ENCODE measurements around the gene SPATA2L. TPM values are rescaled to one million over a fixed set of nuclear protein-coding genes. Genes with fewer than 3 reads are reported as not detected.

SPATA2L gene
- total and polyA plus RNA-seq, 2 of the 13 experiments (the other 11 are each of a cell fraction or from before 2014, with no cell fraction given), result 9.1 to 20.7 TPM

DNA sequence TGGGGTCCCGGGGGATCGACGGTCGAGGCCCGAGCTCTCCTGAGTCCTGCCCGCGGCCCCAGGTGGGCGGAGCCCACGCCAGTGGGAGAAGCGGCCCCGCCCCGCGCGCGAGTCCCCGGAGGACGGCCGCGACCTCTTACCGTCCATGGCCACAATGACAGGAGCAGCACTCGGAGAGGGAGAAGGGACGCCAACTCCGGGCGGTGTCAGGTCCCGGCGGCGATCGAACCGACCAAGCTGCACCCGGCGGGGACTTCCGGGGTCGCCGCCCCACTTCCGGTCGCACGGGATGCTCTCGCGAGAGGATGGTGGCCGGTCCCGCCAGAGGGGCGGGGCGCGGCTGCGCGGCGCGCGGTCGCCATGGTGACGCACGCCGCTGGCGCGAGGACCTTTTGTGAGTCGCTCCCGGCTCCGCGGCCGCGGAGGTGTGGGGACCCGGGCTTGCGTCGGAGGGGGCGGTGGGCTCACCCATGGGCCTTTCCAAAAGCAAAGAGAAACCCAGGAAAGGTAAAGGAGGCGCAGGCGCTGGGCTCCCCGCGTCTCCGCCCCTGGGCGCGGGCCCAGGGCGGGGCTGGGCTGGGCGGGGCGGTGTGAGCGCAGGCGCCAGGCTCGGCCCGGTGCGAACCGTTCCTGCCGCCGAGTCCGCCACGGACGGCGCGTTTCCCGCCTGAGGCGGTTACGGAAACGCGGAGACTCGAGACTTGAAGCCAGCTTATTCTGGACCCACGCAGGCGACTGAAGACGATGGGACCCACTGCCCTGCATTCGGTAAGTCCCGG lies 43.9 kb downstream of the SPATA2L start, which contains the start of the genes CHMP1A and SPATA33 (continued):
- TF ChIP-seq GFI1 (CRISPR knock-in tag; IDR thresholded peaks at IDR 0.05; ENCODE audit: borderline replicate concordance) (peak; percentile 40; the same call in 1 of the 2 replicates), DR1 (CRISPR knock-in tag; IDR thresholded peaks at IDR 0.05) (peak; percentile 15; the same call in 1 of the 2 replicates), MEIS1 (CRISPR knock-in tag; IDR thresholded peaks at IDR 0.05; ENCODE audit: borderline replicate concordance) (no peak; the same call in 1 of the 2 replicates), NCOA1 (CRISPR knock-in tag; IDR thresholded peaks at IDR 0.05) (peak; percentile 77; the same call in 1 of the 2 replicates), ZSCAN29 (CRISPR knock-in tag; conservative IDR thresholded peaks at IDR 0.05) (peak; percentile 64; the same call in 1 of the 2 replicates), BHLHE40 (IDR thresholded peaks at IDR 0.05; ENCODE audit: low read length) (no peak), ZNF550 (CRISPR knock-in tag; IDR thresholded peaks at IDR 0.05; ENCODE audit: borderline replicate concordance) (no peak; the same call in 1 of the 2 replicates), ATAD3A (CRISPR knock-in tag; IDR thresholded peaks at IDR 0.05) (0 out of 2 replicates have a peak, but pooled peaks have one; percentile 13), ZNF619 (CRISPR knock-in tag; IDR thresholded peaks at IDR 0.05) (no peak), ZNF598 (CRISPR knock-in tag; IDR thresholded peaks at IDR 0.05; ENCODE audit: borderline replicate concordance) (no peak), GABPB1 (CRISPR knock-in tag; IDR thresholded peaks at IDR 0.05) (peak; percentile 98), MXI1 (IDR thresholded peaks at IDR 0.05; ENCODE audit: borderline replicate concordance, low read depth, low read length) (peak; percentile 99), SATB2 (CRISPR knock-in tag; IDR thresholded peaks at IDR 0.05) (no peak), ZNF44 (CRISPR knock-in tag; IDR thresholded peaks at IDR 0.05) (peak; percentile 80; the same call in 1 of the 2 replicates)
- TF ChIP-seq, protein P1, sequence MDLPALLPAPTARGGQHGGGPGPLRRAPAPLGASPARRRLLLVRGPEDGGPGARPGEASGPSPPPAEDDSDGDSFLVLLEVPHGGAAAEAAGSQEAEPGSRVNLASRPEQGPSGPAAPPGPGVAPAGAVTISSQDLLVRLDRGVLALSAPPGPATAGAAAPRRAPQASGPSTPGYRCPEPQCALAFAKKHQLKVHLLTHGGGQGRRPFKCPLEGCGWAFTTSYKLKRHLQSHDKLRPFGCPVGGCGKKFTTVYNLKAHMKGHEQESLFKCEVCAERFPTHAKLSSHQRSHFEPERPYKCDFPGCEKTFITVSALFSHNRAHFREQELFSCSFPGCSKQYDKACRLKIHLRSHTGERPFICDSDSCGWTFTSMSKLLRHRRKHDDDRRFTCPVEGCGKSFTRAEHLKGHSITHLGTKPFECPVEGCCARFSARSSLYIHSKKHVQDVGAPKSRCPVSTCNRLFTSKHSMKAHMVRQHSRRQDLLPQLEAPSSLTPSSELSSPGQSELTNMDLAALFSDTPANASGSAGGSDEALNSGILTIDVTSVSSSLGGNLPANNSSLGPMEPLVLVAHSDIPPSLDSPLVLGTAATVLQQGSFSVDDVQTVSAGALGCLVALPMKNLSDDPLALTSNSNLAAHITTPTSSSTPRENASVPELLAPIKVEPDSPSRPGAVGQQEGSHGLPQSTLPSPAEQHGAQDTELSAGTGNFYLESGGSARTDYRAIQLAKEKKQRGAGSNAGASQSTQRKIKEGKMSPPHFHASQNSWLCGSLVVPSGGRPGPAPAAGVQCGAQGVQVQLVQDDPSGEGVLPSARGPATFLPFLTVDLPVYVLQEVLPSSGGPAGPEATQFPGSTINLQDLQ (CRISPR knock-in tag; IDR thresholded peaks at IDR 0.05), result no peak
- TF ChIP-seq, protein P2, sequence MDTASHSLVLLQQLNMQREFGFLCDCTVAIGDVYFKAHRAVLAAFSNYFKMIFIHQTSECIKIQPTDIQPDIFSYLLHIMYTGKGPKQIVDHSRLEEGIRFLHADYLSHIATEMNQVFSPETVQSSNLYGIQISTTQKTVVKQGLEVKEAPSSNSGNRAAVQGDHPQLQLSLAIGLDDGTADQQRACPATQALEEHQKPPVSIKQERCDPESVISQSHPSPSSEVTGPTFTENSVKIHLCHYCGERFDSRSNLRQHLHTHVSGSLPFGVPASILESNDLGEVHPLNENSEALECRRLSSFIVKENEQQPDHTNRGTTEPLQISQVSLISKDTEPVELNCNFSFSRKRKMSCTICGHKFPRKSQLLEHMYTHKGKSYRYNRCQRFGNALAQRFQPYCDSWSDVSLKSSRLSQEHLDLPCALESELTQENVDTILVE (CRISPR knock-in tag; IDR thresholded peaks at IDR 0.05), result peak; percentile 69; the same call in 1 of the 2 replicates
- TF ChIP-seq, protein P3, sequence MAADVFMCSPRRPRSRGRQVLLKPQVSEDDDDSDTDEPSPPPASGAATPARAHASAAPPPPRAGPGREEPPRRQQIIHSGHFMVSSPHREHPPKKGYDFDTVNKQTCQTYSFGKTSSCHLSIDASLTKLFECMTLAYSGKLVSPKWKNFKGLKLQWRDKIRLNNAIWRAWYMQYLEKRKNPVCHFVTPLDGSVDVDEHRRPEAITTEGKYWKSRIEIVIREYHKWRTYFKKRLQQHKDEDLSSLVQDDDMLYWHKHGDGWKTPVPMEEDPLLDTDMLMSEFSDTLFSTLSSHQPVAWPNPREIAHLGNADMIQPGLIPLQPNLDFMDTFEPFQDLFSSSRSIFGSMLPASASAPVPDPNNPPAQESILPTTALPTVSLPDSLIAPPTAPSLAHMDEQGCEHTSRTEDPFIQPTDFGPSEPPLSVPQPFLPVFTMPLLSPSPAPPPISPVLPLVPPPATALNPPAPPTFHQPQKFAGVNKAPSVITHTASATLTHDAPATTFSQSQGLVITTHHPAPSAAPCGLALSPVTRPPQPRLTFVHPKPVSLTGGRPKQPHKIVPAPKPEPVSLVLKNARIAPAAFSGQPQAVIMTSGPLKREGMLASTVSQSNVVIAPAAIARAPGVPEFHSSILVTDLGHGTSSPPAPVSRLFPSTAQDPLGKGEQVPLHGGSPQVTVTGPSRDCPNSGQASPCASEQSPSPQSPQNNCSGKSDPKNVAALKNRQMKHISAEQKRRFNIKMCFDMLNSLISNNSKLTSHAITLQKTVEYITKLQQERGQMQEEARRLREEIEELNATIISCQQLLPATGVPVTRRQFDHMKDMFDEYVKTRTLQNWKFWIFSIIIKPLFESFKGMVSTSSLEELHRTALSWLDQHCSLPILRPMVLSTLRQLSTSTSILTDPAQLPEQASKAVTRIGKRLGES (CRISPR knock-in tag; IDR thresholded peaks at IDR 0.05; ENCODE audit: borderline replicate concordance), result no peak
- TF ChIP-seq, protein P4, sequence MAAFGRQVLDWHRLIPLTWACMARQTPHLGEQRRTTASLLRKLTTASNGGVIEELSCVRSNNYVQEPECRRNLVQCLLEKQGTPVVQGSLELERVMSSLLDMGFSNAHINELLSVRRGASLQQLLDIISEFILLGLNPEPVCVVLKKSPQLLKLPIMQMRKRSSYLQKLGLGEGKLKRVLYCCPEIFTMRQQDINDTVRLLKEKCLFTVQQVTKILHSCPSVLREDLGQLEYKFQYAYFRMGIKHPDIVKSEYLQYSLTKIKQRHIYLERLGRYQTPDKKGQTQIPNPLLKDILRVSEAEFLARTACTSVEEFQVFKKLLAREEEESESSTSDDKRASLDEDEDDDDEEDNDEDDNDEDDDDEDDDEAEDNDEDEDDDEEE (CRISPR knock-in tag; IDR thresholded peaks at IDR 0.05), result peak; percentile 79; the same call in 1 of the 2 replicates
